ENCODE results near the gene VTI1A. TPM values are rescaled to one million over a fixed set of nuclear protein-coding genes. Genes with fewer than 3 reads are reported as not detected.
A peak's percentile ranks its signal among the peaks of the same experiment; 100 is the strongest.

The VTI1A gene
- total and polyA plus RNA-seq, 2 of the 13 experiments (the other 11 are each of a cell fraction or from before 2014, with no cell fraction given) = 11.7 to 32.7 TPM

DNA sequence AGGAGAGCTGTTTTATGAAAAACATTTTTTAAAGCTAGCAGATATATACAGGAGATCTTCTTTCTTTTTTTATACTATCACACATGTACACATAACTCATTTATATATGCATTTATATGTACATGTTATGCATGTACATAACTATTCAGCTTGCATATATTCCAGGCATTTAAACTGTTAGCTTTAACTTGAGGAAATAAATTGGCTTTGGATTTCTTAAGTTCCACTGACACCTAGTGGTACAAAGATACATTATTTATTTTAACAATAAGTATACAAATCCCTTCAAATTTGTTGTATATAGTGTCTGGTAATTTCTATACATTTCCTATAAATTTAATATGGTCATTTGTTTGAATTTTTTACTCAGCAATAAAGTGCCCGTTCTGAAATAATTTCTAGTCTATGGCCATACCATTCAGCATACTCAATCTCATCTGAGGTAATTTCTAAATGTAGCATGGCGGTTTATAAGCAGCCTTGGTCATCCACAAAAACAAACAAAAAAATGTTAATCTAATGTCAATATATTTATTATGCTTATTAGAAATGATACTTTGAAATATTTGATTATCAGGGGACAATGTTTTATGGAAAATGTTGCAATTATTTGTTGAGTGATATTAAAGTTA lies 11.9 kb upstream of the VTI1A start (continued):
- TF ChIP-seq KDM5A (IDR thresholded peaks at IDR 0.05; ENCODE audit: borderline replicate concordance, low read length) = 0 out of 2 replicates have a peak, but pooled peaks have one; percentile 40
- TF ChIP-seq, protein P1, sequence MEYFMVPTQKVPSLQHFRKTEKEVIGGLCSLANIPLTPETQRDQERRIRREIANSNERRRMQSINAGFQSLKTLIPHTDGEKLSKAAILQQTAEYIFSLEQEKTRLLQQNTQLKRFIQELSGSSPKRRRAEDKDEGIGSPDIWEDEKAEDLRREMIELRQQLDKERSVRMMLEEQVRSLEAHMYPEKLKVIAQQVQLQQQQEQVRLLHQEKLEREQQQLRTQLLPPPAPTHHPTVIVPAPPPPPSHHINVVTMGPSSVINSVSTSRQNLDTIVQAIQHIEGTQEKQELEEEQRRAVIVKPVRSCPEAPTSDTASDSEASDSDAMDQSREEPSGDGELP (IDR thresholded peaks at IDR 0.05; ENCODE audit: borderline replicate concordance, low read depth) = no peak

DNA sequence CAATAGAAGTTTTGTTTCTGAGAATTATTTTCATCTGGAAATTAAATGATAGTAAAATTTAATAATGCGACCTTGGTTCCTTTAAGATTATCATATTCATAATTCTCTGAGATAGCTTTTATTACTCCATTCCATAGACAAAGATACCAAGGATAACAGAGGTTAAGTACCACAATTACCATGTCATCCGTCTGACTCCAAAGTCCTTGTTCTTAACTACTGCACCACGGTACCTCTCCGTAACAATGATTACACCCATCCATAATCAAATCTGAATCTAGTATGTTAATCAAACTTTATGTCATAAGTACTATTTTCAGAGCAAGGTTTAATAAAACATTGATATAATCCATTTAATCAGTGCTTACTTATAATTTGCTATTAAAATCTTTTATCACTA lies 8.7 kb upstream of the VTI1A start:
- CTCF ChIA-PET (ENCODE audit: low intra/inter-chr PET ratio, low total read pairs) = no interaction called here
- no peaks in the 10 kb centered on the region for H3K27me3 ChIP-seq (ENCODE audit: control insufficient read depth in 1 of 2, insufficient read depth in 2 of 2, low read length in 2 of 2)
- H3K9me3 ChIP-seq (ENCODE audit: low read length) = no peaks in the 10 kb centered on the region
- no peaks in the 10 kb centered on the region for H3K4me1 ChIP-seq (ENCODE audit: insufficient read depth, low read length)
- H3K4me3 ChIP-seq (replicated peaks in 1 of 3; ENCODE audit: insufficient read depth in 1 of 3, low read depth in 2 of 3, low read length in 3 of 3) = no peak overlapping the region
- TF ChIP-seq CBX5 (CRISPR knock-in tag; IDR thresholded peaks at IDR 0.05; ENCODE audit: borderline replicate concordance) = no peak
- no peak for TF ChIP-seq MYNN (CRISPR knock-in tag; IDR thresholded peaks at IDR 0.05; ENCODE audit: low read depth)
- no peak for TF ChIP-seq HIVEP1 (CRISPR knock-in tag; IDR thresholded peaks at IDR 0.05)
- no peak for TF ChIP-seq GATA4 (IDR thresholded peaks at IDR 0.05; ENCODE audit: borderline replicate concordance, low read depth)
- no peak for TF ChIP-seq HNF4G (IDR thresholded peaks at IDR 0.05; ENCODE audit: borderline replicate concordance, low read depth, low read length)
- no peak for TF ChIP-seq HNF4G (CRISPR knock-in tag; IDR thresholded peaks at IDR 0.05; ENCODE audit: borderline replicate concordance, low read depth)
- ATAC-seq (no peak), DNase-seq (ENCODE audit: low spot score) (no peak), FAIRE-seq (no peak)
- POLR2A ChIA-PET = no interaction called here
- no peak overlapping the region for H2AFZ ChIP-seq (ENCODE audit: low read length)
- 96% methylated on average over 4 of the region's 4 CpGs for WGBS (ENCODE audit: low lambda C conversion rate)
- H3K9ac ChIP-seq (ENCODE audit: insufficient read depth, low read depth, low read length) = no peak overlapping the region
- H3K27ac ChIP-seq (ENCODE audit: extremely low read length, insufficient read depth, low read length) = no peak overlapping the region
- peaks cover 12 to 53% of the 10 kb centered on the region in 2 experiments for H3K36me3 ChIP-seq (replicated peaks in 1 of 2; ENCODE audit: control insufficient read depth in 1 of 2, insufficient read depth in 2 of 2, low read length in 2 of 2)
- intact Hi-C loops (cut with micrococcal nuclease; ENCODE audit: unreplicated experiment) (loop anchor here (5.0 kb wide), 1 partner anchor 276 kb away; no protein-coding TSS in a partner anchor), in situ Hi-C loops (cut with HindIII; ENCODE audit: extremely low pct_ligation_motif_present, low pct_unique_long_range_greater_than_20kb) (loop anchor here (25.0 kb wide), 2 partner anchors 101 to 301 kb away; no protein-coding TSS in a partner anchor)
- H3K4me2 ChIP-seq (ENCODE audit: low read depth, low read length) = no peak overlapping the region
- no TSS peak for BruUV-seq (replicated peaks)
- H4K20me1 ChIP-seq (ENCODE audit: insufficient read depth, low read length) = no peaks in the 10 kb centered on the region; the same call in 1 of the 2 replicates
- no peaks in the 10 kb centered on the region for H3K79me2 ChIP-seq (ENCODE audit: insufficient read depth, low read length)

Measured in HepG2 (cell line).